ENCODE results near the gene NRM.

DNA sequence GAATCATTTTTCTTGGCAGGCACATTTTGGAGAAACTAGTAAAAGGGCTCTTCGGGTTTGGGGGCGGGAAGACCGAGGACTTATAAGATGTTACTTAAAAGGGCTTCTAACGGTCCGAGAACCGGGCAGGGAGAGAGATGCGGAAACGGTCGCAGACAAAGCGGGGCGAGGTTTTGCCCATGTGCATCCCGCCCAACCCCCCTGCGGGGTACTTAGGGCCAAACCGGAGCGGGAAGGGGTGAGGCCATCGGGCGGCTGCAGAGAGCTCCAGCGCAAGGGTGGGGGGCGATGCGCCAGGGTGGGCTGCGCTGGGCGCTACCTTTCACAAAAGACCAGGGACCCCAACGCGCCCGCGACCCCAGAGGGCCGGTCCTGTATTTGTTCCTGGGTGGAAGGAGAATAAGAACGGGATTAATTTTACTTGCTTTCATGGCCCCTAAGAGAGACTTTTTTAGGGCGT is 30.0 kb upstream of the NRM start:
- TF ChIP-seq, protein P1, sequence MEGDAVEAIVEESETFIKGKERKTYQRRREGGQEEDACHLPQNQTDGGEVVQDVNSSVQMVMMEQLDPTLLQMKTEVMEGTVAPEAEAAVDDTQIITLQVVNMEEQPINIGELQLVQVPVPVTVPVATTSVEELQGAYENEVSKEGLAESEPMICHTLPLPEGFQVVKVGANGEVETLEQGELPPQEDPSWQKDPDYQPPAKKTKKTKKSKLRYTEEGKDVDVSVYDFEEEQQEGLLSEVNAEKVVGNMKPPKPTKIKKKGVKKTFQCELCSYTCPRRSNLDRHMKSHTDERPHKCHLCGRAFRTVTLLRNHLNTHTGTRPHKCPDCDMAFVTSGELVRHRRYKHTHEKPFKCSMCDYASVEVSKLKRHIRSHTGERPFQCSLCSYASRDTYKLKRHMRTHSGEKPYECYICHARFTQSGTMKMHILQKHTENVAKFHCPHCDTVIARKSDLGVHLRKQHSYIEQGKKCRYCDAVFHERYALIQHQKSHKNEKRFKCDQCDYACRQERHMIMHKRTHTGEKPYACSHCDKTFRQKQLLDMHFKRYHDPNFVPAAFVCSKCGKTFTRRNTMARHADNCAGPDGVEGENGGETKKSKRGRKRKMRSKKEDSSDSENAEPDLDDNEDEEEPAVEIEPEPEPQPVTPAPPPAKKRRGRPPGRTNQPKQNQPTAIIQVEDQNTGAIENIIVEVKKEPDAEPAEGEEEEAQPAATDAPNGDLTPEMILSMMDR (IDR thresholded peaks at IDR 0.05): no peak
- no peak for TF ChIP-seq POLR2A (IDR thresholded peaks at IDR 0.05)
